HTR-8/SVneo (cell line): ENCODE data around the gene ZNF548.

ENCODE experiments used
- DNase-seq: peaks from one replicate; pipeline ENCODE4 v3.0.0; 2011; ENCODE audit warnings: low spot score, mixed read lengths; ENCODE audit not compliant: insufficient read length
- FAIRE-seq: peaks from 2 replicates; lab custom pipeline; 2011; peaks lifted over from hg19 to GRCh38; lab: Jason Lieb, UNC

The ZNF548 gene

GRCh38 chr19:57389194-57389729, 392 bp upstream of the ZNF548 start:
- FAIRE-seq = no peak
- no peak for DNase-seq

GRCh38 chr19:57395710-57396109, 6.1 kb downstream of the ZNF548 start:
- DNase-seq = no peak
- no peak for FAIRE-seq

GRCh38 chr19:57398868-57399267, 9.2 kb downstream of the ZNF548 start:
- FAIRE-seq = no peak
- DNase-seq = no peak

- DNase-seq = no peak
- FAIRE-seq = peak; percentile 40
These were observed 14.3 kb downstream of the ZNF548 start for GRCh38 chr19:57403737-57404563.

GRCh38 chr19:57406516-57407123, 17.0 kb downstream of the ZNF548 start:
- DNase-seq = peak; percentile 51
- FAIRE-seq = peak; percentile 58

GRCh38 chr19:57410877-57411671, 21.4 kb downstream of the ZNF548 start, which contains the start of gene ZNF17:
Gene ZNF17 (plus strand): TSS chr19:57411161. CDS start chr19:57413616, 2,455 bp downstream.
- DNase-seq (peak; percentile 97), FAIRE-seq (peak; percentile 92)

- FAIRE-seq = peak; percentile 20
These were observed 29.8 kb downstream of the ZNF548 start for GRCh38 chr19:57419439-57419838.

GRCh38 chr19:57421037-57421436, 31.4 kb downstream of the ZNF548 start:
- DNase-seq = no peak
- no peak for FAIRE-seq

More at GRCh38 chr19:57419439-57419838, 29.8 kb downstream of the ZNF548 start:
- DNase-seq = no peak

- FAIRE-seq = no peak
- peak; percentile 20 for DNase-seq
These were observed 44.9 kb downstream of the ZNF548 start for GRCh38 chr19:57434386-57435061.

GRCh38 chr19:57435062-57435978, 45.7 kb downstream of the ZNF548 start, which contains the start of gene ZNF749:
Gene ZNF749 (plus strand): TSS chr19:57435325. CDS start chr19:57435579, 254 bp downstream.
- FAIRE-seq (peak; percentile 98), DNase-seq (peak; percentile 97)

- no peak for FAIRE-seq
- DNase-seq = no peak
These were observed 46.8 kb downstream of the ZNF548 start for GRCh38 chr19:57436417-57436816.

GRCh38 chr19:57437931-57438330, 48.3 kb downstream of the ZNF548 start:
- peak; percentile 62 for FAIRE-seq
- no peak for DNase-seq

GRCh38 chr19:57438925-57439324, 49.3 kb downstream of the ZNF548 start:
- FAIRE-seq (no peak), DNase-seq (no peak)

GRCh38 chr19:57441979-57442752, 52.5 kb downstream of the ZNF548 start:
- FAIRE-seq = no peak
- no peak for DNase-seq

- FAIRE-seq = no peak
These were observed 53.6 kb downstream of the ZNF548 start for GRCh38 chr19:57443121-57443696.

GRCh38 chr19:57452307-57452706, 62.7 kb downstream of the ZNF548 start:
- FAIRE-seq (no peak), DNase-seq (no peak)

More at GRCh38 chr19:57443121-57443696, 53.6 kb downstream of the ZNF548 start:
- DNase-seq = no peak
